Heart left ventricle (tissue), 13 donors: ENCODE measurements around the gene KCTD19.

Experiments used
- CTCF ChIP-seq, 12 donors: fragments of 200-600 bp; sonication (generic) in 4 of 12; IDR thresholded peaks; one replicate each; pipeline versions ENCODE4 v1.5.0 to v1.8.0; 2018 to 2022; ENCODE audit warnings: antibody characterized with exemption in 12 of 12, mild to moderate bottlenecking in 5 of 12
- POLR2A ChIP-seq, 2 donors: fragments of 450-650 bp; IDR thresholded peaks; one replicate each; pipeline ENCODE4 v1.6.1; 2017; ENCODE audit warnings: antibody characterized with exemption in 2 of 2, mild to moderate bottlenecking in 2 of 2, moderate library complexity in 2 of 2
- donor health status: ischemic (EF 13 %, LVEDD 7.1; RV severe dilation, severe dysfunction).
- donor health status: DM: no; HTN: yes; CAD: no.
- donor health status: DM: no; HTN: no; CAD: no.
- donor health status: ischemic (EF 25% LVEDD 6.9; RV normal size, moderate dysfunction).
- donor health status: ischemic (EF 25% LVEDD 5.7; RV mildly dilated, moderate dysfunction).
- donor health status: ischemic (EF 35%, LVEDD 5.7; RV mildly dilated, moderate dysfunction).
- donor health status: nonischemic (EF 11% LVEDD 7.7; RV severe dilation, severe dysfunction).
- donor health status: DM: yes; HTN: yes; CAD: no.
- donor health status: PGD.
- donor health status: ischemic (EF 29% LVEDD 5.4; RV normal size, mild dysfunction).
- donor health status: nonischemic (EF 23%, LVEDD 6.1; RV moderate dilation, normal function).

DNA sequence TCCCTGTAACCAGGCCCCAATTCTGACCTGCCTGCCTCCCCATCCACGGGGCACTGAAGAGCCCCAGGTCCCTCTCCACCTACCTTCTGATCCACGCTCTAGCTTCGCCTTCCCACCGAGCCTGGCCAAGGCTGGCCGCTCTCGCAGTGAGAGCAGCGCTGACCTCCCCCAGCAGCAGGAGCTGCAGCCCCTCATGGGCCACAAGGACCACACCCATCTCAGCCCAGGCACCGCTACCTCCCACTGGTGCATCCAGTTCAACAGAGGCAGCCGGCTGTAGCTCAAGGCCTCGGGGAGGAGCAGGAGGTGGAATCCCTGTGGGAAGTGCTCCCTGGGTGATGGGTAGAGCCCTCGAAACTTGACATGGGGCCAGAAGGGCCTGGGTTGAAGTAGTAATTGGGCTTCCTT, 55.6 kb downstream of the KCTD19 start:
- TF ChIP-seq CTCF (IDR thresholded peaks at IDR 0.05) = no peak
- TF ChIP-seq POLR2A (IDR thresholded peaks at IDR 0.05) = no peak
